ENCODE measurements around the gene LTBP1. TPM values are rescaled to one million over a fixed set of nuclear protein-coding genes. Genes with fewer than 3 reads are reported as not detected.

Gene LTBP1
- total and polyA plus RNA-seq, 9 donors = 13.5 to 117 (median 41.8) TPM

DNA sequence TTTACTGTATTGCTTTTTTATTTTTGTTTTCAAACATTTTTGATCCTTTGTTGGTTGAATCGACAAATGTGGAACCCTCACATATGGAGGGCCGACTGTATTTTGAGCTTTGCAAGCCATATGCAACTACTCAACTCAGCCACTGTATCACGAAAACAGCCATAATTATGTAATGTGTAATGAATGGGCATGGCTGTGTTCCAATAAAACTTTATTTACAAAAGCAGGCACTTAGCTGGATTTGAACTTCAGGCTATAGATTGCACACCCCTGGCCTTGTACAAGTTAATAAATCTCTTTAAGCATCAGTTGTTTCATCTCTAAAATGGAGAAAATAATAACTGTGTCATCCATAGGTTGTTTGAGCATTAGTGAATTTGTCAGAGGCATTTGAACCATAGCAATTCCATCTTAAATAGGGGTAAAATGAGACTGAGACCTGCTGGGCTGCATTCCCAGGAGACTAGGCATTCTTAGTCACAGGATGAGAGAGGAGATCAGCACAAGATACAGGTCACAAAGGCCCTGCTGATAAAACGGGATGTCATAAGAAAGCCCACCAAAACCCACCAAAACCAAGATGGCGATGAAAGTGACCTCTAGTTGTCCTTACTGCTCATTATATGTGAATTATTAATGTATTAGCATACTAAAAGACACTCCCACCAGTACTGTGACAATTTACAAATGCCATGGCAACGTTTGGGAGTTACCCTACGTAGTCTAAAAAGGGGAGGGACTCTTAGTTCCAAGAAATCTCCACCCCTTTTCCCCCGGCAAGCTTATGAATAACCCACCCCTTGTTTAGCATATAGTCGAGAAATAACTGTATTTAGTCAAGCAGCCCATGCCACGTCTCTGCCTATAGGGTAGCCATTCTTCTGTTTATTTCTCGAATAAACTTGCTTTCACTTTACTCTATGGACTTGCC lies 13.7 kb upstream of the LTBP1 start:
- H3K4me3 ChIP-seq = no peak overlapping the region
- no peaks in the 10 kb centered on the region for H3K4me1 ChIP-seq (ENCODE audit: insufficient read depth)
- DNase-seq = no peak
- TF ChIP-seq POLR2A (IDR thresholded peaks at IDR 0.05) (no peak), CTCF (IDR thresholded peaks at IDR 0.05) (no peak), EP300 (IDR thresholded peaks at IDR 0.05) (no peak)
- intact Hi-C loops (cut with DNase I) = no loop called here
- H3K36me3 ChIP-seq = no peaks in the 10 kb centered on the region
- H3K9me3 ChIP-seq = no peaks in the 10 kb centered on the region
- no peak overlapping the region for H3K27ac ChIP-seq
- WGBS, 3 donors = 82 to 84% (median 84%) methylated on average over 11 of the region's 11 CpGs
- no peaks in the 10 kb centered on the region for H3K27me3 ChIP-seq

DNA sequence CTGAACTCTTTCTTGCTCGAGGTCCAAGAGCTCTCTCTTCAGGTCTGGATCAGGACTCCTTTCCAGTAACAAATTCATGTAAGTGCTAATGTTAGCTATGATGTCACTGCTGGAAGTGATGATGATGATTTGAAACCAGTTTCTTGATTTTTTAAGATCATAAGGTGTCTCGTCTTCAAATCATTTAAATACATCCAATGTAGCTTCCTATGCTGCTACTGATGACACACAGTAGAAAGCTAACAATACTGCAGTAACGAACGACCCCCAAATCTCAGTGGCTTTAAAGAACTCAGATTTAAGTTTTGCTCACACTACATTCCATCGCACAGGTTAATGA lies 13.0 kb upstream of the LTBP1 start:
- Histone ChIP-seq H3K36me3 (no peaks in the 10 kb centered on the region), H3K27me3 (no peaks in the 10 kb centered on the region), H3K4me1 (ENCODE audit: insufficient read depth) (no peaks in the 10 kb centered on the region), H3K4me3 (no peak overlapping the region), H3K27ac (no peak overlapping the region), H3K9me3 (no peaks in the 10 kb centered on the region)
- intact Hi-C loops (cut with DNase I) = no loop called here
- TF ChIP-seq POLR2A (IDR thresholded peaks at IDR 0.05) (no peak), CTCF (IDR thresholded peaks at IDR 0.05) (no peak), EP300 (IDR thresholded peaks at IDR 0.05) (no peak)
- 90 to 95% (median 90%) methylated on average over 5 of the region's 5 CpGs for WGBS, 3 donors
- DNase-seq = no peak

DNA sequence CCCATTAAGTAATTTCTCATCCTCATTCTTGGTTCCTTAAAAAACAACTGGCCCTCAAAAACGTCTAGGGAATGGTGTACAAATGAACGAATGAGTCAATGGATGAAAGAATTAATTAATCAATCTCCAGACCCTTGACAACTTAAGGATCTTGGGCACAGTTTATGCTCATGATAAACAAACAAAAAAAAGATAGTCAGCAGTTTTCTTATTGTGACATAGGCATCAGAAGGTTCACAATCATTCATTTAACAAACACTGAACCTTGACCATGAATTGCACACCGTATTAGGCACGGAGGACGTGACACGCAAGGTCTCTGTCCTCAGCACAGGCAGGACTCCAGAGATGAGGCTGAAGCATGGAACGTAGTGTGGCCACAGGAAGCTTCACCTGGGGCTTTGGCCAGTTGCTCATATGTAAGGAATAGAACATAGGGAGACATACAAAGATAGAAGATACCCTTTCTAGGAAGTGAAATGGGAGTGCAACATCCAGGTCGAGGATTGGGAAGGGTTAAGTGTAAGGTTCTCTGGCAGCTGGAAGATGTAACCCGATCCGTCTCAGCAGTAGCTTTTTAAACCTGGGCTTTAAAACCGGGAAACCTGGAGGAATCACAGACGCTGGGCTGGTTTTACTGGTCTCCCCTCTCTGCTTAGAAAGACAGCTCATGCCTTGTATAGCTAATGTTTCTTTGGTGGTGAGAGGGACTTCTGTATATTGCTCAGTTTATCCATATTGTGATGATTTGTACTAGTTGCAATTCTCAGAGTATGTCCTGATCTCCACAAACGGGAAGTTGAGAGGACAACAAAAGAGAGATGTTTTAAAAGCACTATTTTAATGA lies 8.9 kb upstream of the LTBP1 start:
- Histone ChIP-seq H3K9me3 (no peaks in the 10 kb centered on the region), H3K27me3 (no peaks in the 10 kb centered on the region), H3K4me1 (ENCODE audit: insufficient read depth) (no peaks in the 10 kb centered on the region), H3K27ac (no peak overlapping the region), H3K4me3 (no peak overlapping the region), H3K36me3 (no peaks in the 10 kb centered on the region)
- TF ChIP-seq EP300 (IDR thresholded peaks at IDR 0.05) = no peak
- no peak for TF ChIP-seq POLR2A (IDR thresholded peaks at IDR 0.05)
- no peak for TF ChIP-seq CTCF (IDR thresholded peaks at IDR 0.05)
- no peak for DNase-seq
- 38 to 41% (median 39%) methylated on average over 13 of the region's 13 CpGs for WGBS, 3 donors
- intact Hi-C loops (cut with DNase I) = no loop called here

GRCh38 chr2:32938934-32939333 lies 7.8 kb upstream of the LTBP1 start:
- Histone ChIP-seq H3K27ac (no peak overlapping the region), H3K4me3 (no peak overlapping the region), H3K36me3 (no peaks in the 10 kb centered on the region), H3K9me3 (no peaks in the 10 kb centered on the region), H3K4me1 (ENCODE audit: insufficient read depth) (no peaks in the 10 kb centered on the region), H3K27me3 (no peaks in the 10 kb centered on the region)
- intact Hi-C loops (cut with DNase I) = no loop called here
- TF ChIP-seq EP300 (IDR thresholded peaks at IDR 0.05) = no peak
- no peak for TF ChIP-seq CTCF (IDR thresholded peaks at IDR 0.05)
- no peak for TF ChIP-seq POLR2A (IDR thresholded peaks at IDR 0.05)
- no peak for DNase-seq
- WGBS, 3 donors = 91 to 95% (median 94%) methylated on average over 3 of the region's 3 CpGs

All from ovary (tissue), 9 donors.